Fibroblast of lung (primary cell): ENCODE data around the gene APOA4. TPM values are rescaled to one million over a fixed set of nuclear protein-coding genes. Genes with fewer than 3 reads are reported as not detected.

ENCODE experiments used
- DNase-seq, 2 donors: peaks; one replicate each; pipeline versions ENCODE4 v3.0.0 to v3.0.0-alpha.2; 2010; ENCODE audit warnings: low read depth in 2 of 2
- H2AFZ ChIP-seq: 2 replicates; pipeline ENCODE4 v1.5.1; 2012; ENCODE audit warnings: low read length, control low read depth, inconsistent platforms
- H3K27ac ChIP-seq: 2 replicates; pipeline ENCODE4 v1.5.1; 2011; ENCODE audit warnings: low read length, control low read depth; ENCODE audit not compliant: insufficient read depth
- H3K27me3 ChIP-seq: 2 replicates; pipeline ENCODE4 v1.5.1; 2011; ENCODE audit warnings: mild to moderate bottlenecking, low read length; ENCODE audit not compliant: control insufficient read depth, insufficient read depth
- H3K36me3 ChIP-seq: 2 replicates; pipeline ENCODE4 v1.5.1; 2011; ENCODE audit warnings: low read length; ENCODE audit not compliant: control insufficient read depth, insufficient read depth
- H3K4me1 ChIP-seq: 2 replicates; pipeline ENCODE4 v1.5.1; 2011; ENCODE audit warnings: low read length; ENCODE audit not compliant: control insufficient read depth, insufficient read depth; ENCODE audit errors: extremely low read depth
- H3K4me2 ChIP-seq: 2 replicates; pipeline ENCODE4 v1.5.1; 2011; ENCODE audit warnings: low read length, control low read depth; ENCODE audit not compliant: insufficient read depth; ENCODE audit errors: extremely low read depth
- H3K4me3 ChIP-seq, 4 experiments: fragments of 200-600 bp in 1 of 4; sonication (generic) in 1 of 4; replicated peaks in 1 of 4; 2 replicates each; pipeline ENCODE4 v1.5.1; 2011 to 2016; ENCODE audit warnings: low read length in 4 of 4, low read depth in 3 of 4, mild to moderate bottlenecking in 3 of 4, control low read depth in 2 of 4, inconsistent platforms in 1 of 4, mixed read lengths in 1 of 4; ENCODE audit not compliant: insufficient read depth in 1 of 4; ENCODE audit errors: control extremely low read depth in 1 of 4
- H3K79me2 ChIP-seq: 2 replicates; pipeline ENCODE4 v1.5.1; 2012; ENCODE audit warnings: mild to moderate bottlenecking, low read length, inconsistent platforms; ENCODE audit not compliant: control insufficient read depth, insufficient read depth
- H3K9ac ChIP-seq: 2 replicates; pipeline ENCODE4 v1.5.1; 2011; ENCODE audit warnings: mild to moderate bottlenecking, low read length, control low read depth; ENCODE audit not compliant: insufficient read depth
- H3K9me3 ChIP-seq: 2 replicates; pipeline ENCODE4 v1.5.1; 2012; ENCODE audit warnings: low read depth, low read length; ENCODE audit not compliant: control insufficient read depth, insufficient read depth
- H4K20me1 ChIP-seq: 2 replicates; pipeline ENCODE4 v1.5.1; 2011; ENCODE audit warnings: low read length; ENCODE audit not compliant: control insufficient read depth, insufficient read depth; ENCODE audit errors: extremely low read depth
- EZH2 ChIP-seq: IDR thresholded peaks from 2 replicates; pipeline ENCODE4 v1.5.1; 2012; ENCODE audit warnings: low read length, control low read depth, mild to moderate bottlenecking; ENCODE audit errors: missing control alignments
- polyA plus RNA-seq, 2 donors: library from polyadenylated mRNA; depleted of rRNA in 1 of 2; stranded (reverse) in 1 of 2; unstranded in 1 of 2; fragments of >200 nt; gene quantifications; 2 replicates each; pipeline ENCODE4 v1.2.1, GENCODE V29; 2011 to 2012; ENCODE audit warnings: missing spikeins in 1 of 2
- total RNA-seq: library from RNA; depleted of rRNA; stranded (reverse); fragments of >200 nt; gene quantifications from 2 replicates; pipeline ENCODE4 v1.2.1, GENCODE V29; 2014
- TF ChIP-seq, protein P1 (sequence below), 2 donors: IDR thresholded peaks in 1 of 2; conservative IDR thresholded peaks in 1 of 2; 1 replicate in 1 of 2; 2 replicates in 1 of 2; pipeline ENCODE4 v1.5.1; 2011 to 2012; ENCODE audit warnings: low read length in 2 of 2, control low read depth in 1 of 2, inconsistent platforms in 1 of 2, low read depth in 1 of 2, mild to moderate bottlenecking in 1 of 2

APOA4 gene
- total and polyA plus RNA-seq, 2 donors (not counting 1 experiment from before 2014, with no cell fraction given), result not detected

DNA sequence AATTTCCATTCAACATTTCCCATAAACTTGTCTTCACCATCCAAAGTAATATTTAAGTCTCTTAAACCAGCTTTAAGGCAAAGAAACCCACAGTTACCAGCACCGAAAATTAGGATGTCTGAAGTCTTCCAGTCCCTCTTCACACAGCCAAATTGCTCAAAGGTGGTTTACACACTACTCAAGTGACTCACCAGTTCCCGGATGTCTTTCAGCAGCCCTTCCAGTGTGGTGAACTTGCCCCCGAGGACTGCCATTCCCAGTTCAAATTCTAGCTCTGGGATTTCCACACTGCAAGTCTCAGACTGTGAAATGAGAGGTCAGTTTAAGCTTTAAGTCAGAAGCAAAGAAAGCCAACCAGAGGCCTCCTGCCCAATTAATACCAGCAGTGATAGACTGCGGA, 40.4 kb downstream of the APOA4 start:
- no peak overlapping the region for H3K9ac ChIP-seq
- H3K36me3 ChIP-seq, result peaks cover 28% of the 10 kb centered on the region
- H3K4me1 ChIP-seq, result peaks cover 3% of the 10 kb centered on the region
- H3K27me3 ChIP-seq, result no peaks in the 10 kb centered on the region
- H2AFZ ChIP-seq, result no peak overlapping the region
- H4K20me1 ChIP-seq, result no peaks in the 10 kb centered on the region
- peak; percentile 28 to 54 for DNase-seq
- TF ChIP-seq, protein P1, sequence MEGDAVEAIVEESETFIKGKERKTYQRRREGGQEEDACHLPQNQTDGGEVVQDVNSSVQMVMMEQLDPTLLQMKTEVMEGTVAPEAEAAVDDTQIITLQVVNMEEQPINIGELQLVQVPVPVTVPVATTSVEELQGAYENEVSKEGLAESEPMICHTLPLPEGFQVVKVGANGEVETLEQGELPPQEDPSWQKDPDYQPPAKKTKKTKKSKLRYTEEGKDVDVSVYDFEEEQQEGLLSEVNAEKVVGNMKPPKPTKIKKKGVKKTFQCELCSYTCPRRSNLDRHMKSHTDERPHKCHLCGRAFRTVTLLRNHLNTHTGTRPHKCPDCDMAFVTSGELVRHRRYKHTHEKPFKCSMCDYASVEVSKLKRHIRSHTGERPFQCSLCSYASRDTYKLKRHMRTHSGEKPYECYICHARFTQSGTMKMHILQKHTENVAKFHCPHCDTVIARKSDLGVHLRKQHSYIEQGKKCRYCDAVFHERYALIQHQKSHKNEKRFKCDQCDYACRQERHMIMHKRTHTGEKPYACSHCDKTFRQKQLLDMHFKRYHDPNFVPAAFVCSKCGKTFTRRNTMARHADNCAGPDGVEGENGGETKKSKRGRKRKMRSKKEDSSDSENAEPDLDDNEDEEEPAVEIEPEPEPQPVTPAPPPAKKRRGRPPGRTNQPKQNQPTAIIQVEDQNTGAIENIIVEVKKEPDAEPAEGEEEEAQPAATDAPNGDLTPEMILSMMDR (conservative IDR thresholded peaks at IDR 0.05 in 1 of 2, IDR thresholded peaks at IDR 0.05 in 1 of 2; ENCODE audit: low read depth in 1 of 2, low read length in 2 of 2), result no peak
- TF ChIP-seq EZH2, result no peak
- H3K4me2 ChIP-seq, result no peak overlapping the region
- H3K4me3 ChIP-seq, result no peak overlapping the region
- peaks cover 11% of the 10 kb centered on the region for H3K79me2 ChIP-seq
- no peaks in the 10 kb centered on the region for H3K9me3 ChIP-seq
- H3K27ac ChIP-seq, result no peak overlapping the region

DNA sequence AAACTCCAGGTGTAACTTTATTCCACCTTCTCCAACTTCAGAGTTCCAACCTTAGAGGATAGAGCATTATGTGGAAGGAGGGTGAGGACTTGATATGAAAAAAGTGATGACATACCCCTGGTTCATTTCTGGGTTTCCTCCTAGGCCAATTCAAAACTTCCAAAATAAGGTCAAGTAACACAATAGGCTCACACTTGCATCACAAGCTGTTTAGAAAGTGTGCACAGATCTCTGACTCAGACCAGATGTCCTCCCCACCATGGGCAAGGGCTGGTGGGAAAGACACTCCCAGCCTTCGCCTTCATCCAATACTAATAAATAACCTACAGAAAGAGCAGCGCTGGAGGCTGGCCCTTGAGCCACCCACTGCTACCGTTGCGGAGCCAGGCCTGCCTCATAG, 44.5 kb downstream of the APOA4 start:
- Histone ChIP-seq H2AFZ (no peak overlapping the region), H3K27ac (no peak overlapping the region), H3K9me3 (no peaks in the 10 kb centered on the region), H3K4me1 (peaks cover 2% of the 10 kb centered on the region), H3K4me2 (no peak overlapping the region), H3K79me2 (no peaks in the 10 kb centered on the region), H3K4me3 (no peak overlapping the region), H3K9ac (no peak overlapping the region), H3K36me3 (peaks cover 18% of the 10 kb centered on the region), H3K27me3 (no peaks in the 10 kb centered on the region), H4K20me1 (no peaks in the 10 kb centered on the region)
- peak in 1 of 2 donors; percentile 19 for DNase-seq
- TF ChIP-seq, protein P1 (conservative IDR thresholded peaks at IDR 0.05 in 1 of 2, IDR thresholded peaks at IDR 0.05 in 1 of 2; ENCODE audit: low read depth in 1 of 2, low read length in 2 of 2), result no peak
- no peak for TF ChIP-seq EZH2

DNA sequence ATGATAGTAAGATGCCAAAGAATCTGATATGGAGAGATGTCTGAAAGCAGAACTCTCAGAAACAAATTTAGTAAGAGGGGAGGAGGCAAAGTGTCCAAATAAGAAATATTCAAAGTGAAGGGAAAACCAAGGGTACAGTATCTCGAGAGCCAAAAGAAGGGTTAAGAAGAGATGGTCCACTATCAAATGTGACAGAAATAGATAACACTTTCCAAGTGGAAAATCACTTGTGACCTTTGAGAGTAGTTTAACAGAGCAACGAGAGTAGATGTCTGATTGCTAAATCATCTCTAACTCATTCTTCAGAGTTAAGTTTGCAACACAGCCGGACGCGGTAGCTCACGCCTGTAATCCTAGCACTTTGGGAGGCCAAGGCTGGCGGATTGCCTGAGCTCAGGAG, 46.0 kb downstream of the APOA4 start:
- Histone ChIP-seq H3K9ac (no peak overlapping the region), H3K36me3 (peaks cover 8% of the 10 kb centered on the region), H3K9me3 (no peaks in the 10 kb centered on the region), H3K79me2 (peaks cover 5% of the 10 kb centered on the region), H3K27me3 (no peaks in the 10 kb centered on the region), H2AFZ (no peak overlapping the region), H3K4me1 (peaks cover 2% of the 10 kb centered on the region), H3K27ac (no peak overlapping the region), H3K4me3 (no peak overlapping the region), H4K20me1 (no peaks in the 10 kb centered on the region), H3K4me2 (no peak overlapping the region)
- DNase-seq, result no peak
- no peak for TF ChIP-seq EZH2
- TF ChIP-seq, protein P1 (conservative IDR thresholded peaks at IDR 0.05 in 1 of 2, IDR thresholded peaks at IDR 0.05 in 1 of 2; ENCODE audit: low read depth in 1 of 2, low read length in 2 of 2), result no peak
